Measurements from ENCODE around the gene MRPL21.

DNA sequence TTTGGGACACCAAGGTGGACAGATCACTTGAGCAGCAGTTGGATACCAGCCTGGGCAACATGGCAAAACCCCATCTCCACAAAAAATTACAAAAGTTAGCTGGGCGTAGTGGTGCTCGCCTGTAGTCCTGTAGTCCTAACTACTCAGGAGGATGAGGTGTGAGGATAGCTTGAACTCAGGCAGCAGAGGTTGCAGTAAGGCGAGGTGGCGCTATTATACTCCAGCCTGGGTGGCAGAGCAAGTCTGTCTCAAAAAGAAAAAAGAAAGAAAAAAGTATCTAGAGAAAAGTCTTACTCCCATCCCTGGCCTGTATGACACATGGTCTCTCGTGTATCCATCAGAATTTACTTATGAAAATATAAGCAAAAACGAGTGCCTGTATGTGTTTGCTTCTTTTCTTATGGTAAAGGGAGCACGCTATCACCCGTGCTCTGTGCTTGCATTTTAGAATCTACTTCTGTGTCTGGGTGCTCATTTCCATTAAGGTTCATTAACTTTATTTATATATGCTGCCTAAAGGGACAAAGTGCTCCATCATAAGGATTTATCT, 46.5 kb downstream of the MRPL21 start:
- TF ChIP-seq, protein P1, sequence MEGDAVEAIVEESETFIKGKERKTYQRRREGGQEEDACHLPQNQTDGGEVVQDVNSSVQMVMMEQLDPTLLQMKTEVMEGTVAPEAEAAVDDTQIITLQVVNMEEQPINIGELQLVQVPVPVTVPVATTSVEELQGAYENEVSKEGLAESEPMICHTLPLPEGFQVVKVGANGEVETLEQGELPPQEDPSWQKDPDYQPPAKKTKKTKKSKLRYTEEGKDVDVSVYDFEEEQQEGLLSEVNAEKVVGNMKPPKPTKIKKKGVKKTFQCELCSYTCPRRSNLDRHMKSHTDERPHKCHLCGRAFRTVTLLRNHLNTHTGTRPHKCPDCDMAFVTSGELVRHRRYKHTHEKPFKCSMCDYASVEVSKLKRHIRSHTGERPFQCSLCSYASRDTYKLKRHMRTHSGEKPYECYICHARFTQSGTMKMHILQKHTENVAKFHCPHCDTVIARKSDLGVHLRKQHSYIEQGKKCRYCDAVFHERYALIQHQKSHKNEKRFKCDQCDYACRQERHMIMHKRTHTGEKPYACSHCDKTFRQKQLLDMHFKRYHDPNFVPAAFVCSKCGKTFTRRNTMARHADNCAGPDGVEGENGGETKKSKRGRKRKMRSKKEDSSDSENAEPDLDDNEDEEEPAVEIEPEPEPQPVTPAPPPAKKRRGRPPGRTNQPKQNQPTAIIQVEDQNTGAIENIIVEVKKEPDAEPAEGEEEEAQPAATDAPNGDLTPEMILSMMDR (IDR thresholded peaks at IDR 0.05), result no peak
- TF ChIP-seq EP300 (IDR thresholded peaks at IDR 0.05) (no peak), POLR2A (IDR thresholded peaks at IDR 0.05) (no peak)

All from upper lobe of left lung (tissue), 4 donors.